GM18909 (cell line): ENCODE measurements around the gene SIK2.
"Not testable (repeated sequence)": the region's sequence is repeated elsewhere in the genome, so short reads cannot be mapped to it uniquely, and the experiment has no call there.

Experiments
- ATAC-seq: cut with Tn5 transposase; IDR thresholded peaks from one replicate; pipeline ENCODE4 v1.9.1; 2021; ENCODE audit warnings: mild to moderate bottlenecking; ENCODE audit not compliant: unreplicated experiment, poor library complexity

SIK2 gene

GRCh38 chr11:111743700-111744099 lies 141.5 kb downstream of the SIK2 start:
- no peak for ATAC-seq

DNA sequence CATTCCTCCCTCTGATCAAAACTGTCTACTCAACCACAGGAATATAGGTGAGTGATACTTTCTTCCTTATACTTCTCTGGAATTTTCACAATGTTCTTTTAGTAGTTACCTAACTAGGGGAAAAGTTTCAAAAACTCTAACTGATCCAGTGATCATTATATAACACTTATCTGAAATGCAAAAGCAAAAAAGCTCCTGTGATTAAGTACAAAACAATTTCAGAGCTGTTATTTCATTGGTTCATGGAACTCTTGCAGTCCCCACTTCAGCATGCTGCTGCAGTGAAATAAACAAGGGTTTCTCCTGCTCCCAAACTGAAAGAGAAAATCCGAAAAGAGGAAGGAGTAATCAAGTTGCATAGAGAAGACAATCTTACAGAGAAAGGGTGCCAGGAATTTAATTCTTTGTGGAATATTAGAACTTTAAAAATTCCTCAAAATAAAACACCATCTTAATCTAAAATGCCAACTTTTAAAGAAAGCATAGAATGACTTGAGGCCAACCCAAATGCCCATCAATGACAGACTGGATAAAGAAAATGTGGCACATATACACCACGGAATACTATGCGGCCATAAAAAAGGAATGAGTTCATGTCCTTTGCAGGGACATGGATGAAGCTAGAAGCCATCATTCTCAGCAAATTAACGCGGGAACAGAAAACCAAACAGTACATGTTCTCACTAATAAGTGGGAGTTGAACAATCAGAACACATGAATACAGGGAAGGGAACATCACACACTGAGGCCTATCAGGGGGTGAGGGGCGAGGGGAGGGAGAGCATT lies 143.7 kb downstream of the SIK2 start:
- no peak for ATAC-seq

DNA sequence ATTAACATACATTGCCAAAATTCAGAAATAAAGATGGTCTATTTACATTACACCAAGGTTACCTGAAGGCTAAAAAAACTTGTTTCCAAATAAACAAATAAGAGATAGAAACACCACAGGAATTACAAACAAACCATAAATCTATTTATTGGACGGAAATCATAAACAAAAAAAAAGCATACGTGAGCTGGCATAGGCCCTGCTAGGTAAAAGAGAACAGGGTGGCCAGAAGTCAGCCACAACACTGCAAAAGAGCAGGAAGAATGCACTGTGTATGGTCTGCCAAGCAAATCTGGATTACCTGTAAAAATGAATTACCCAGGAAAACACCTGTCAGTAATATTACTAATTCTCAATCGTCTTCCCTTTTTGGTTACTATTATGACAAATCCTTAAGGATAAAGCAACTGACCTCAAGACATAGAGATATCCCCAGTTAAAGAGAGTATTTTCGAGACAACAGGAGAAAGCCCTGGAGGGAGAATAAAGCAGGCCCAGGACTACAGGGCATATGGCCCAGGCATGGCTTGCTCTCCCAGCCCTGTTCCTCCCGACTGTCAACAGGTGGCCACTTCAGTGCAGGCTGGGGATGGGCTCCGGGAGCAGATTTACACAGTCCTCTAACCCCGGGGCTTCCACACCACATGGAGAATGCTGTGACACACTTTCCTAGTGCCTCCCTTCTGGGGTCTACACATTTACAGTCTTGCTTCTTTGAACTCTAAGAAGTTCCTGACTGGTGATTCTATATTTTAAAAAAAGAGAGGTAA lies 146.0 kb downstream of the SIK2 start:
- ATAC-seq, result no peak

- ATAC-seq, result no peak
Observed at GRCh38 chr11:111749646-111750045, 147.4 kb downstream of the SIK2 start.

DNA sequence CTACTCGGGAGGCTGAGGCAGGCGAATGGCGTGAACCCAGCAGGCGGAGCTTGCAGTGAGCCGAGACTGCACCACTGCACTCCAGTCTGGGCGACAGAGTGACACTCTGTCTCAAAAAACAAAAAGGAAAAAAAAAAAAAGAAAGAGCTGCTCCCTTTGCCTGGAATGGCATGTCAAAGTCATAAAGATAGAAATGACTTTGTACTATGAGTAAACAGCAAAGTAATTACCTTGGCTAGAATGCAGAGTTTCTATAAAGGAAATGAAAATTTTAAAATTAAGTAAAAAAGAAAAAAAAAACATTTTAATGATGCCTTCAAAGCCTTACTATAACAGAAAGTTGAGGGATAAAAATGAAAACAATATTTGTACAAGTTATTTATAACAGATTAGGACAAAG lies 153.8 kb downstream of the SIK2 start:
- ATAC-seq, result no peak

DNA sequence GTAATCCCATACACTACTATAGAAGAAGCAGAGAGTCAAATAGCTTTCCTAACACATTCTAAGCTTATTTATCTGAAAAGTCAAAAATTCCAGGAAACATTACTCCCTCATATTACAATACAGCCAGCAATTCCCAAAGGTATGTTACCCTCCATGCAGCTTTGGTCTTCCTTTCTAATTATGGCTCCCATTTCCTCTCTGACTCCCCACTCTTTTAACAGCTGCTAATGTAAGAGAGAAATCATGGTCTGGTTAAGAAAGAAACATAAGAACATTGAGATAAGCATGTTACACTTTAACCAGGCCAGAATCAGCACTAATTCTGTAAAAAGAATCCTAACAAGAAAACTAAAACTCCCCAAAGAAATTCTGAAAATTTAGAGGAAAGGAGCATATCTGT lies 157.1 kb downstream of the SIK2 start:
- no peak for ATAC-seq

- ATAC-seq, result no peak
Observed at GRCh38 chr11:111759778-111760407, 157.6 kb downstream of the SIK2 start.

DNA sequence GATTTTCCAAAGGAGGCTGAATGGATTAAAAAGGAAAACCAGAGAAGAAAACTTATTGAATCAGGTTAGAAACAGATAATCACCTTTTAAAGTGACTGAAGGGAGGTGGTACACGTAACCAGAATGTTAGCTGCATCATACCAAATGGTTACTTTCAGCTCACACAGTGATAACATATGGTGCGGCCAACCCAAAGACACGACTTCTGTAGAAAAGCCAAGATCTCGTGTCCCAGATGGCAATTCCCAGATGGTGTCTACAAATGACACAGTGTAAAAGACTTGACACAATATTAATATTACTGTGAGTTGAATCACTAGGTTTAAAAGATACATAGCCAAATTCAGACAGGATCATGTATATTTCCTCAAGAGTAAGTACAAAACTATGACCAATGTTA lies 158.8 kb downstream of the SIK2 start:
- no peak for ATAC-seq

DNA sequence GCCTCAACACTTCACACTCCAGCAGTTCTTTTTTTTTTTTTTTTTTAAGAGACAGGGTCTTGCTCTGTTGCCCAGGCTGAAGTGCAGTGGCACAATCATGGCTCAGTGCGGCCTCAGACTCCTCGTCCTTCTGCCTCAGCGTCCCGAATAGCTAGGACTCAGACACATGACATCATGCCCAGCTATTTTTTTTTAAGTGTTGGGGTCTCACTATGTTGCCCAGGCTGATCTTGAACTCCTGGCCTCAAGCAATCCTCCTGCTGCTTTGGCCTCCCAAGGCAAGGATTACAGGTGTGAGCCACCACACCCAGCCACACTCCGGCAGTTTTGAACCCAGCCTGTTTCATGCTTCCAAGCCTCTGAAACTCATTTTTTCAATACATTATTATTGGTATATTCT lies 160.3 kb downstream of the SIK2 start:
- no peak for ATAC-seq

- no peak for ATAC-seq
Observed at GRCh38 chr11:111762981-111763643, 160.9 kb downstream of the SIK2 start.

- no peak for ATAC-seq
Observed at GRCh38 chr11:111764621-111765020, 162.4 kb downstream of the SIK2 start.

DNA sequence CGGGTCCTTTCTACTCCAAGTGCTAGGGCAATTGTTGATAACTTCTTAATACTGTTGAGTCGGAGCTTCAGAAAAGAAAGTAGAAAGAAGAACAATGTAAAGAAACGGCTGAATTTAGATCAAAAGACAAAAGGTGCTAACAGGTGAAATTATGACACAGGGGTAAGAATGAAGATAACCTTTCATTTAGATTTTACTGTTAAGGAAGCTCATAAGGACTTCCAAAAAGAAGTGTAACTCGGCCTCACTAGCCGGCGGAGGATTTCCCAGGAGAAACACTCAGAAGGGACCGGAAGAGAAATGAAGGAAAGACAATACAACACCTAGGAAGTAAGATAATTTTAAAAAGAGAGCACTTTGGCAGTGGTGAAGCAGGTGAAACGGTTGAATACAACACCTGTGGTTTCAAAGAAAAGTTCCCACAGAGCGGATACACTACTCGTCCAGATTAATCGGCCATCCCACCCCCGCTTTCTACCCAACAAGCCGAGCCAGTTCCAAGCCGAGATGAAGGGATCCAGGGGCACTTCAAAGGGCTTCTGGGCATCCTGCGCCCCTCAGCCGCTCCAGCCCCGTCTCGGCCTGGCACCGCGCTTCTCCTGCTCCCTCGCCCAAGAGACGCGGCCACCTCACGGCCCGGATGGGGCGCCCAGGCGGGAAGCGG lies 163.2 kb downstream of the SIK2 start:
- ATAC-seq, result peak; percentile 49

DNA sequence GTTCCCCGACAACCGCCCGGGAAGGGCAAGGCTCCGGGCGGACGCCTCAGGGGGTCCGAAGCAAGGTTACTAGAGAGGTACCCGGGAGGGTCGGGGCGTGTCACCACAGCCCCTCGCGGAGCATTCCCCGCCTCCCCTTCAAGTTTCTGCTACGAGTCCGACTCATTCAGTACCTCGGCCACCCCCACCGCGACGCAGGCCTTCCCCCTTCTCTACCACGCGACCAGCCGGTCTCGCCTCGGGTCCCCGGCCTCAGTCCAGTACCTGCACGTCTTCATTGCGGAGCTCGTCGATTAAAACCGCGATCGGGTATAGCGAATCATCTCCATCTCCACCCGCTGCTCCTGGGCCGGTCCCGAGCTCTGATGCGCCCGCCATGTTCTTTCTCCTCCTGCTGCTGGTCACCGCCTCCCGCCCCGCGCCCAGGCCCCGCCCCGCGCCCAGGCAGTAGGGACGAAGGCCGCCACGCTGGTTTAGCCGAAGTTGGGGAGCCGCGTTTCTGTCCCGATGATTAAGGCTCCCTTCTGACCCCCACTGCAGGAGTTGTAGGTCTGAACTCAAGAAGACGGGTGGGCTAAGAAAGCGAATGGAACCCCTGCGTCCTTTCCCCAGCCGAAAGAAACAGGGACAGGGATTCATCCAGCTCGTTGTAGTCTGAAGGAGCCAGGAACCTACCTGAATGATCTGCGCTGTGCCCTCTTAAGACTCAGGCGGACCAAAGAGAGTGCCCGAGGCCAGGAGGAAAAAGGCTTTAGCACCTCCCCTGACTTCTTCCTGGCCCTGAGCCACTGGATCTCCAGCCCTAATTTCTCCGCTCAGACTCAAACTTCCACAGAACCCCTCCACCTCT lies 164.0 kb downstream of the SIK2 start, which contains the start of gene PPP2R1B:
PPP2R1B (minus strand) TSS at position 406 of the 850 bp plus-strand sequence; CDS start at position 378, 28 bp downstream.
- peak; percentile 91 for ATAC-seq

DNA sequence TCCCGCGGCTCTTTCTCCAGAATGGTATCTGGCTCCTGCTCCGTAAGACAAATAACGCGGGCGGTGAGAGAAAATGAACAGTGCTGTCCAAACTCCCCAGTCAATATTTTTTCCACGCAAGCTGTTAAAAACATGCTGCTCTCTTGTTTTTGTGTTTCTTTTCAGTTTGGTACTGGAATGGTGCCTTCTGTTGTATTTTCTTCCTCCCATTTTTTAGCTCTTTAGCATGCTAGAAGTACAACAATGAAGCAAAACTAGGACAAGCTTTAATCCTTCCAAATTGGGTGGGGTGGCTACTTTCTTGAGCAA lies 164.5 kb downstream of the SIK2 start:
- ATAC-seq, result peak; percentile 2

DNA sequence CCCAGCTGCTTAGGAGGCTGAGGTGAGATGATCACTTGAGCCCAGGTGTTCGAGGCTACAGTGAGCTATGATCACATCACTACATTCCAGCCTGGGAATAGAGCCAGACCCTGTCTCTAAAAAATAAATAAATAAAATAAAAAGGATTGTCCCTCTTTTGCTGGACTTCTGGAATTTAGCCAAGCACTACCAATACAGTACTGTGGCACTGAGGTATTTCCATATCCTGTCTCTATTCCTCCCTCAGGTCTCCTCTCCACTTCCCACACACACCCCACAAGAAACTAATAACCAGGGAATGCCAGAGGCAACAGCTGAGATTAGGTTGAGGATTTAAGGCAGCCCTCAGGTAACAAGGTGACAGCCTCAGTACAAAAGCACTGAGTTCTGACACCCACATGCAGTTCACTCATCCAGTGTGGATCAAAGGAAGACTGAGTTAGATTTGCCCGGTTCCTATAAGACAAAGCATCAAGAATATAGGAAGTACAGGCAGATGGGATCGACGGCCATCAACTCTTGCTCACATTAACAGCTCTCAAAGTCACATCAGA lies 168.4 kb downstream of the SIK2 start:
- ATAC-seq, result no peak

- ATAC-seq, result not testable (repeated sequence)
Observed at GRCh38 chr11:111771205-111771604, 169.0 kb downstream of the SIK2 start.

DNA sequence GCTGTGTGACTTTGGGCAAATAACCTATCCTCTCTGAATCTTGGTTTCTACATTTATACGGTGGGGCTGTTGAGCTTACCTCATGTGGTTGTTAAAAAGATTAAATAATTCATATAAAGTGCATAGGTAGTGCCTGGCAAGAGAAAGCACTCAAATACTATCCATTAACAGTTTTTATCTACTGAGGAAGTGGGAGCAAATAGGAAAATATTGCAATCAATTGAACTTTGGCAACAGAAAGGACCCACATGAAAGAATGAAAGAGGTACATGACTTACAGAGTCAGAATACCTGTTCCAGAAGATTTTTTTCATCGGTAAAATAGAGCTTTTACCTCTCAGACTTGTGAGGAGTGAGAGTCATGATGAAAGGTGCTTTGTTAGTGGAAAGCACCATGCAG lies 170.3 kb downstream of the SIK2 start:
- ATAC-seq, result no peak

GRCh38 chr11:111774955-111775710 lies 172.9 kb downstream of the SIK2 start:
- no peak for ATAC-seq
